ENCODE data around the gene TNFRSF25.
"Not testable (repeated sequence)": the region's sequence is repeated elsewhere in the genome, so short reads cannot be mapped to it uniquely, and the experiment has no call there.

TNFRSF25 gene

DNA sequence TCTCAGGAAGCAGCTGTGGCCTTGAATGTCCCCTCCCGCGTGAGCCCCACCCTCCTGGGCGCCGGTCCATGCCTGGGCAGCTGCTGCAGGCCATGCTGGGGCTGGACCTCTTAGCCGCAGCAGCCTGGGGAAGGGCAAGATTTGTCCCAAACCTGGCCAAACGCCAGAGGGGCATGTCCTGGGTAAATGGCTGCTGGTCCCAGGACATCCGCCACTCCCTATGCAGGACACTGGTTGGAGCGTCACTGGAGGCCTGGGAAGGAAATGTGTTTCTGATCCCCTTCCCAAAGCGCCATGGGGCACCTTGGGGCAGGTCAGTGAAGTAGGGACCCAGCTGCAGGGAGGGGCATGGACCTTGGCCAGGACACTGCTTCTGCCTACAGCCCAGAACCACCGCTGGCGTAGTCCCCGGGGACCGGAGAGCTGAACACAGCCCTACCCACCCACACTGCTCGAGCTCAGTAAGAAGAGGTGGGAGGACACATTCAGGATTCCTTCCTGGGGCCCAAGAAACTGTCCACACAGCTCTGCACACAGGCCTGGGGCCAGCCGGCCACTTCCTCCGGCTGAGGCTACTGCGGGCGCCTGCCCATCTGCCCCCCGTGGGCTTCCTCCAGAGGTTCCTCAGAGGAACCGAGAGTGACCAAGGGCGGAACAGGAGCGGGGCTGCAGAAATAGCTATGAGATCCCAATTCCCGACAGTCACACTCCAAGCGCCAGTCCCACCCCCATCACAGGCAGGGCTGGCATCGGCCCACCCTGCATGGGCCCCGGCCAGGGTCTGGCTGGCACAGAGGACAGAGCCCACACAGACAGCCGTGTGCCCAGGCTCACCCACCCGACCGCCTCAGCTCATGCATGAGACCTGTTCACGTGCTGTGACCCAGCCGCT, 36.3 kb upstream of the TNFRSF25 start:
- in situ Hi-C loops (cut with MboI; ENCODE audit: low sequenced_read_pairs) = no loop called here

DNA sequence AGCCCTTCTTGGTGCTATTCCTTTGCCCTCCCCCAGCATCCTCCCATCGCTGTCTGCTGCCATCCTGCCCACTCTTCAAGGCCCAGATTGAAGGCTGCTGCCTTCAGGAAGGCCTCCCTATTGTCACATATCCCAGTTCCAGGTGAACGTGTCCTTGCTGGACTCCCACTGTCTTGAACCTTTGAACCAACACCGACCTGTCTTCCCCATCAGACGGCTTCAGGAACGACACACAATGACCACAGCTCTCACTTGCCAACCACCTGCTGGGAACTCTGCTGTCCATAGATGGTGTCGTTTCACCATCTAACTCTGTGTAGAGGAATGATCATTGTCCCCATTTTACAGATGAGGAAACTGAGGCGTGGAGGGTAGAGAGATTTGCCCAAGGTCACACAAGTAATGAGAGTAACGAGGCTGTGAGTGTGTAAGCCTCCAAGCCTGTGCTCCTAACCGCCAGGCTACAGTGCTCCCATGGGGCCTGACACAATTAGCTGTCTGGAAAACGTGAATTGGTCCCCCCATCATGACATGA, 35.4 kb upstream of the TNFRSF25 start:
- in situ Hi-C loops (cut with MboI; ENCODE audit: low sequenced_read_pairs) = no loop called here

DNA sequence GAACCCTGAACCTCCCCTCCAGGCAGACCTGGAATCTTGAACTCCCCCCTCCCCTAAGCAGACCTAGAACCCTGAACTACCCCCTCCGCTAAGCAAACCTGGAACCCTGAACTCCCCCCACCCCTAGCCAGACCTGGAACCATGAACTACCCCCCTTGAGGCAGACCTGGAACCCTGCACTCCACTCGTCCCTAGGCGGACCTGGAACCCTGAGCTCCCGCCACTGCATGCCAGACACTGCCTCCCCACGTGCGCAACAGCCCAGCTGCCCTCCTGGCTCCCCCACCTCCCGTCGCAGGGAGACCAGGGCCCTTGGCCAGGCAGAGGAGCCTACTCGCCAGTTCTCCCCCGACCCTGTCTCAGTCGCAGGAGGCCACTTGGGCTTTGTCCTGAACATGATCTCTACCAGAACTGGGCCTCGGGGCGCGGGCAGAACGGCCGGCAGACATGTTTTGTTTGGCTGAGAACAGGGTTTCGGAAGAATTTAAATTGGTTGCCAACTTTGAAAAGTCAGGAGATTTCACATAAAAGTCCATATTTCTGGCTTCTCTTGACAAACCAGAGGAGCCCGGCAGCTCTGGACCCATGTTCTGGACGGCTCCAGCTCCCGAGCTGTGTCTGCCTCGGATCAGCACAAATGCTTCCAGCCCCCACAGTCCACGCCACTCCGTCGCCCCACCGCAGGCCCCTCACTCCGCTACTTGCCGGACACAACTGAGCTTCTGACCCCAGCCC, 34.7 kb upstream of the TNFRSF25 start:
- in situ Hi-C loops (cut with MboI; ENCODE audit: low sequenced_read_pairs) = no loop called here

DNA sequence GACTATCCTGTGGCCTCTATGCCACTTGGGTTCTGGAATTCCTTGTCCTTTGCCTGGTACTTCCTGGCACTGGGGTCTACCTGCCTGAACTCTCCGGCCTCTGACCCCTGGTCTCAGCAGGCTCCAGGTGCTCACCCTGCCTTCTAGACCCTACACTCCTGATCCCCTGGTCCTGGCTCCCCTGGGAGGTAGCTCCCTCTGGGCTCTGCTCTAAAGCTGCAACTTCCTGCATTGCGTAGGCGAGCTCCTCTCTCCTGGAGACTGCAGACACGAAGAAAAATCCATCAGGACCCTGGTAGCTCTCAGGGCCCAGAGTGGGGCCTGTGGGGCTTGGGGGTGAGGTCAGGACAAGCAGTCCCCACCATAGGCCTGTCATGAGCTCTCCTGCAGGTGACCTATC, 33.3 kb upstream of the TNFRSF25 start:
- in situ Hi-C loops (cut with MboI; ENCODE audit: low sequenced_read_pairs) = no loop called here

DNA sequence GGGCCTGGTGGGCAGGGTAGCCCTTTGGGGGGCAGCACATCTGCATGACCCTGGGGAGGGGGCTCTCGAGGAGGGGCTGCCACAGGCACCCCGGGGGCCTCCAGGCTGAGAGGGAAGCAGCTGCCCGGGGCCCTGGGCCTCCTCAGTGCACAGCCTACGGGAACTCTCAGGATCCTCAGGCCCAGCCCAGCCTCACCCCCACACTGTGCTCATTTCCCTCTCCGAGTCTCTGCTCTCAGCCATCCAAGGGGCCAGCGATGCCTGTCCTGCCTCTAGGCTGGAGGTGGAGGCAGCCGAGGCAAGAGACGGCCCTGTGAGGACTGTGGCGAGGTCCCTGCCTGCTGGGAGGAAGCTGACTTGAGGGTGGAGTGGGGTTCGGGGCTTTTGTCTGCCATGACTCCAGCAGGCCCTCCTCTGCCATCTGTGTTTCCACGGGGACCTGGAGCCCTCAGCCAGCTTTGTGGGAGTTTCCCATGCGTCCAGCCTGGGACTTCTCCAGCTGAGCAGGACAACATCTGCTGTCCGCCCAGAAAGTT, 32.7 kb upstream of the TNFRSF25 start:
- in situ Hi-C loops (cut with MboI; ENCODE audit: low sequenced_read_pairs) = no loop called here

DNA sequence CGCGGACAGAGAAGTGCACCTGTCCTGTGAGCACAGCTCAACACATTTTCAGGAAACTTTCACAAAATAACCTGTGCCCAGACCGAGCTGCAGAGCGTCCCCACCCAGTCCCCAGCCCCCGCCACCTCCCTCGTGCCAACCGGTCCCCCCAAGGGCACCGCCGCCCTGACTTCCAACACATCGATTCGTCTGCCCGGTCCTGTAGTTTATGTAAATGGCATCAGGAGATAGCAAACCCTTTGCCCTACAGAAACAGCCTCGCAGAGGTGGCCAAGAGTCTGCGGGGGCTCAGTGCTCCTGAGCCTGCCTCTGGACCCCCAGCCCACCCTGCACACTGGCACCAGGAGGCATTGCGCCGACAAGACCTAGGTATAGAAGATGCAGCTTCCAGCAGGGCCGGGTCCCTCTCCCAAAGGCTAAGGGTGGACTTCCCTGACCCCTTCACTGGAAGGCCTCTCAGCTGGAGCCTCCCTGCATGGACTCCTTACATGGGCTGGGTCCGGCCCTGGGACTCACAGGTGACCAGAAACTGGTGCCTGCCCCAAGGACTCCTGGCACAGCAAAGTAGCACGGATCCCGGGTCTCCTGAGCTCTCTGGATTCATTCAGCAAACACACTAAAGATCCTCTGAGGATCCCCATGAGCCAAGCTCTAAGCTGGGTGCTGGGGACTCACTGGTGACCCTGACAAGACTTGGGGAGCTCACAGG, 32.0 kb upstream of the TNFRSF25 start:
- in situ Hi-C loops (cut with MboI; ENCODE audit: low sequenced_read_pairs) = no loop called here

DNA sequence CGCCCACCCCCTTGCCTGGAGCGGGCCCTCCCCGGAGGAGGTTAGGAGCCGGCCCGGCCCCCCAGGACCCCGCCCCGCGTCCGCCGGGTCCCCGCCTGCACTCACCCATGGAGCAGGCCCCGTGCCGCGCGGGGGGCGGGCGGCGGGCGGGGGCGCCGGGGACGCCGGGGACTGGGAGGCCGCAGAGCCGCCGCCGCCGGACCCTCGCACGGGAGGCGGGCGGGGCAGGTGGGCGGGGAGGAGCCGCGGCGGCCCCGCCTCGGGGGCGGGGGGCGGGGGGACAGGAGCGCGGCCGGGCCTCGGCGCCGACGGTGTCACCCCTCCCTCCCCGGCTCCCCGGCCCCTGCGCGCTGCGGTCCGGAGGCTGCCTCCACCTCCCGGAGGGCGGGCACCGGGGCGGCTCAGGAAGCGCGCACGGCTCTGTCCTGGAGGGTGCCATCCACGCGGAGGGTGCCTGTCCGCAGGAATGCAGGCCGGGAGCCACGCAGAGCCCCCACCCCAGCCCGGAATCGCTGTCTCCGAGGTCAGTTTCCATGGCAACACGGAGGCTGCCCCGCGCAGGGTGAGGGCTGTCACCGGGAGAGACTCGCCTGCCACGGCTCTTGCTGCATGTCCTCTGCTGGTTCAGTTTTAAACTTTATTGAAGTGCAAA, 31.4 kb upstream of the TNFRSF25 start:
- in situ Hi-C loops (cut with MboI; ENCODE audit: low sequenced_read_pairs) = no loop called here

DNA sequence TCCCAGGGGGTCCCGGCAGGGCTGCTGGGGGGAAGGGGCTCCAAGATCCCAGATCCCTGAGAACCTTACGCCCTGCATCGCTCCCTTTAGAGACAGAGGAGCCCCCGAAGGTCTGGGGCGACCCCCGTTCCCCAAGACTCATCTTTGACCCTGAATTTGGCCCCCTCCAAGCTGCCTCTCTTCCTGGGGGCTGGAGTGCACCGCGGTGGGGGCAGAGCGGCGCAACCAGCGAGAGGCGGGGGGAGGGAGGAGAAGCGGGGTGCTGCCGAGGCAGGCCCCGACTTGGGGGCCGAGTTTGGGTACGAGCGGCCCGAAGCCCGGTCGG, 30.9 kb upstream of the TNFRSF25 start:
- in situ Hi-C loops (cut with MboI; ENCODE audit: low sequenced_read_pairs) = no loop called here

DNA sequence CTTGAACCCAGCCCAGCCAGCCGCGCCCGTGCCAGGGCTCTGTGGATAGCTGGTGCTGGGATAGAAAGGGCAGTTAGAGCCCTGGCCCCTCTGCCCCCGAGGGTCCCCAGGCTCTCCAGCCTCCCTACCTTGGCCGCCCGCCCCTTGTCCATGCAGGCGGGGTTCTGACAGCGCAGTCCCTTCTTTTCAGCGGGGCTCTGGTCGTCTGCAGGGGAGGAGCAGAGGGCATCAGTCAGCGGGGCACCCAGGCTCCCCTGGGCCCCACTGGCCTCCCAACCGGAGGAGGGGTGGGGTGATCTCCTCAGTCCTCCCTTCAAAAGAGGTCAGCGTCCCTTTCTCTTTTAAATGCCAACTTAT, 30.4 kb upstream of the TNFRSF25 start:
- in situ Hi-C loops (cut with MboI; ENCODE audit: low sequenced_read_pairs) = no loop called here

DNA sequence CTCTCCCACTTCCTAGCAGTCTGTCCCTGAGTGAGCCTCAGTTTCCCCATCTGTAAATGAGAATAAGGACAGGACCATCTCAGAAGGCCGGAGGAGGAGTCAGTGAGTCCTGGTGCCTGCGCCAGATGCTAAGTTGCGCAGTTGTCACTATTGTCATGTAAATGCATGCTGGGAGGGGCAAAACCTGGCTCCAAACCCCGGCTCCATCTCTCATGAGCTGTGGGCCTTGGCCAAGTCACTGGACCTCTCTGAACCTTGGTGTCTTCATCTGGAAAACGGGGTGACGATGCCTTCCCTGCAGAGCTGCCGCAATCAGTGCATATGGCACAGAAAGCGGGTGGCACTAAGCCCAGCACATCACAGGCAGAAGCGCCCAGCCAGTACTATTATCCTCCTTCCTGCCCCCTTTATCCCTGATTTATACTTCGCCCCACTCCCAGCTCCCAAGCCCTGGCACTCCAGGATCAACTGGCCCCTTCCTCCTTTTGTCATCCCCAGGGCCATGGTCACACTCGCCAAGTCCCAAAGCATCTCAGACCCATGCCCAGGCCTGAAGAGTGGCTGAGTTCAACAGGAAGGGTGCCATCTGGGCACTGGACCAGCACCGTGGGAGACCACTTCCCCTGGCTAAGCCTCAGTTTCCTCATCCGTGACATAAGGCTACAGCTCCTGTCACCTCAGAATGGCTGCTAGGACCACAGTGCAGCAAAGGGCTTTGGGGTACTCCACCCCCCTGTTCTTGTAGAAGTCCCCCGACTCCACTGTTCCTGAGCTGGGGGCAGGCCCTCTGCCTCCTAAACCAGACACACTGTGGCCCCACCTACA, 29.8 kb upstream of the TNFRSF25 start:
- in situ Hi-C loops (cut with MboI; ENCODE audit: low sequenced_read_pairs) = no loop called here

DNA sequence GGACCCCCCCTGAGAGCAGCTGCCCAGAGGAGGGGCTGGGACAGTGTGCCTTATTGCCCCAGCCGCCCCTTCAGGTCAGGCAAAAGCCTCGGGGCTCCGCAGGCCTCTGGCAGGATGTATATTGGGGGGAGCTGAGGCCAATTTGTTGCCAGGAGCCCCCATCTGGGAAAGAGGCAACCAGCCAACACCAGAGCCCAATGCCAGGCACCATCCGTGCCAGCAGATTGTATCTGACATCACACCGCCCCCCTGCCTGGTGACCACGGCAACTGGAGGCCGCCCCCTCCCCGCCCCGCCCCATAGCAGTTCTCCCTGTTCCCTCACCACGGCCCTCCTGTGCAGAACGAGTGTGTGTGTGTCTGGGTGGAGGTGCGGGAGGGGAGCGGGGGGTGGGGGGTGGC, 29.1 kb upstream of the TNFRSF25 start:
- in situ Hi-C loops (cut with MboI; ENCODE audit: low sequenced_read_pairs) = no loop called here

DNA sequence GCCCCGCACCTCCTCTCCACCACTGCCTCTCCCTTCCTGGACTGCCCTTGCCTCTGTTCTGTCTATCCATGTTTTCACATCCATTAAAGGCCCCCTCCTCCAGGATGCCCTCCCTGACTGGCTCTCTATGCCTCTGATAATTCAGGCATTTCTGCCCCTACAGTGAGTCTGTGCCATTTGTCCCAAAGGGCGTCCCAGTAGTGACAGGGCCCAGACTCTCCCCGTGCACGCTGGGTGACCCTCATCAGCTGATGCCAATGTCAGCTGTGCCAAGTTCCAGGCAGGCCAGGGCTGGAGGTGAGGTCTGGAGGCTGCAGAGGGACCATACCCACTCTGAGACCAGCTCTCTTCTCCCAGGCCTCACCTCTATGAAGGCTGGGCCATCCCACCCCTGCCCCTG, 28.7 kb upstream of the TNFRSF25 start:
- in situ Hi-C loops (cut with MboI; ENCODE audit: low sequenced_read_pairs) = no loop called here

DNA sequence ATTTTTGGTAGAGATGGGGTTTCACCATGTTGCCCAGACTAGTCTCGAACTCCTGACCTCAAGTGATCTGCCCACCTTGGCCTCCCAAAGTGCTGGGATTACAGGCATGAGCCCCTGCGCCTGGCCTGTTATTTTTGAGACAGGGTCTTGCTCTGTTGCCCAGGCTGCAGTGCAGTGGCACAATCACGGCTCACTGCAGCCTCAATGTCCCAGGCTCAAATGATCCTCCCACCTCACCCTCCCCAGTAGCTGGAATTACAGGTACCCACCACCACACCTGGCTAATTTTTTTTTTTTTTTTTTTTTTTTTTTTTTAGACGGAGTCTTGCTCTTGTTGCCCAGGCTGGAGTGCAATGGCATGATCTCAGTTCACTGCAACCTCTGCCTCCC, 27.9 kb upstream of the TNFRSF25 start:
- in situ Hi-C loops (cut with MboI; ENCODE audit: low sequenced_read_pairs) = not testable (repeated sequence)

DNA sequence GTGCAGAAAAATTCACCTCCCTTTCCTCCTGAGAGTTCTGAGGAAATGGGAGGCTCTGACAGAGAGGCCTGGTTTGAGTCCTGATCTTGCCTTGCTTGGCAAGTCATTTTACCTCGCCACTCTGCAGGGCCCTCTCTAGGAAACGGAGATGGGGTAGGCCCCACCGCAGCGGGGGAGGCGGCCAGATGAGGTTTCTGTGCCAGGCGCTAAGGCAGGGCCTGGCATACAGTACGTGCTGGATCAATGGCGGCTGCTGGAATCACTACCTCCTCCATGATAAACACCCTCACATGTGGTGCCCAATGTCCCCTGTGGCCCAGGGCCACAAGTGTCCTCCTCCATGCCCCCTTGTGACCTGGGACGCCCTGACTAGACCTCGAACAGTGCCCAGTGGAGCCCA, 26.0 kb upstream of the TNFRSF25 start:
- in situ Hi-C loops (cut with MboI; ENCODE audit: low sequenced_read_pairs) = no loop called here

DNA sequence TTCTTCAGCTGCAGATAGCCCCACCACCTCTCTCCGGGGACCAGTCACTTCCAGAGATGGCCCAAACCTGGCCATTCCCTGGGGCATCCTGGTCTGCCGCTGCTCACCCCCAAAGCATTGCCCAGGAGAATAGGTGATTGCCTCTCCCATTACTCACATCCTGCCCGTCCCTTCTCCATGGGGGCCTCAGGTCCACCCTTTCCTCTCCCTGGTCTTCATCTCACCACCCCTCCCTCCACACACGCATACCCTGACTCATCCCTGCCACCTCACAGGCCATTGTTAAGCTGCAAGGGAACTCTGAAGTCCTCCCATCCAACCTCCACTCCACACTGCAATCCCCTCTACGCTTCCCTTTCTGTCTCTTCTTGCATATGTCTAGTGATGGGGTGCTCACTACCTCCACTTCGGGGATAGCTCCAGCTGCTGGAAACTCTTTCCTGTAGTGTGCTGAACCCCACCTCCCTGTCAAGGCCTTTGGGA, 25.5 kb upstream of the TNFRSF25 start, which contains the start of gene PLEKHG5:
Gene PLEKHG5 (minus strand): TSS at position 188 of the 483 bp plus-strand sequence. CDS start 14,096 bp downstream, outside the sequence.
- in situ Hi-C loops (cut with MboI; ENCODE audit: low sequenced_read_pairs) = no loop called here

DNA sequence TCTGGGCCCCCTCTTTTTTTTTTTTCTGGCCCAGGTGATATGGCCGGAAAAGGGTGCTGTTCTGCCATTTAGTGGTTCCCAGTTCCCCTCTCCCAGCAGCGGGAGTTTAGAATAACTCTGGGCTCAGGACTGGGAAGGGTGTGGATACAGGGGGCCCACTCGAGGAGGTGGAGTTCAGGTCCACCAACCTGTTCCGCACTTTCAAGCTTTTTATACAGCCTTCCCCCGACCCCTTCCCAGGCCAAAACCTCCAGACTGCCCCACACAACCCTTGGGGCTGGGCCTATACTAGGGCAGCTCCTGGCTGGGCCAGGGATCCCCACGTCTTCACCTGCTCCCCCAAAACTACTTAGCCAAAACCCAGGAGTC, 25.1 kb upstream of the TNFRSF25 start:
- in situ Hi-C loops (cut with MboI; ENCODE audit: low sequenced_read_pairs) = no loop called here

DNA sequence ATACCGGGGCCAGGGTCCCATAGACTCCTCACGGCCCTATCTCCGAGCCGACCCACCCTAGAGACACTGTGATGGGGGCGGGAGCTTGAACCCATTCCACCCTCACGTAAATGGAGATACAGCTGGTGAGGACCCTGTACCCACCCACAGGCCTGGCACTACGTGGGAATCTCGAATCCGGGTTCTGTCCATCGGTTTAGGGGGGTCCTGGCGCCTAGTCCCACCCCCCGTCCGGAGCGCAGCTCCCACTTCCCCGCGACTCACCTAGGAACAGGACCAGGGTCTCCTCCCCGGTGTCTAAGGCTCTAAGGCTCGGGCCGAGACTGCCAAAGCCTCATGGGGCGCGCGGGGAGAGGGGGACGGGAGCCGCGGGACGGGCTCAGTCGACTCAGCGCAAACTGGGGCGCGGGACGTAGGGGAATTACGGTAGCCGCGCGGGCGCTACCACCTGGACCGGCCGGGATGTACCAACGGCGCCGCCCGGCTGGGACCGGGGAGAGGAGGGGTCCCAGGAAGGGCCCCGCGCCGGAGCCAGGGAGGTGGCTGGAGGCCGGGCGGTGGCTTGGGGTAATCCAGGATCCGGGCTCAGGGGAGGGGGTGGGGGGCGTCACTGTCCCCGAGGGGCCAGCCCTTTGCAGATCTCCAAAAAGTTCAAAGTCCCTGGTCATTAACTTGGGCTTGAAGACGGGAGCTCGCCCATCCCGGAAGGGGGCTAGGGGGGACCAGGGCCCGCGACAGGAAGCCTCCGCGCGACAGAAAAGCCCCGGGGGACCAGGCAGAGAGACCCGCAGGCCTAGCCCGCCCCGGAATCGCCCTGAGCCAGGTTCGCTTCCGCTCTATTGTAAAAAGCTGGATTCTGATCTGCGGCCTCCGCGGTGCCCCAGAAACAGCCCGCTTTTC, 24.5 kb upstream of the TNFRSF25 start:
- in situ Hi-C loops (cut with MboI; ENCODE audit: low sequenced_read_pairs) = no loop called here

DNA sequence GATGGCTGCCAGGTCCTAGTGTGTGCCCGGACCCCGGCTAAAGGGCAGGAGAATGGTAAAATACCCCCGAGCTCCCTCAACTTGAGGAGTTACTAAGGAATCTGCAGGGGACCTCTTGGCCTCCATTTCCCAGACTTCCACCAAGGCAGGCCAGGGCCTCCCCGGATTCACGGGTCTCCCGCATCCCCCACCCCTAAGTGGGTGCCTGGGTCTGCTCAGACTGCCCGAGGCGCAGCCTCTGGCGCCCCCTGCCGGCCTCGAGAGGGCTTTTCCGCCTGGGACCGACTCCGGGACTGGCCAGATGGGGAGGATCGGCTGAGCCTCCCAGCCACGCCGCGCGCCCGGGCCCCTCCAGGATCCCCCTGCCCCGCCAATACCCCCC, 23.8 kb upstream of the TNFRSF25 start:
- in situ Hi-C loops (cut with MboI; ENCODE audit: low sequenced_read_pairs) = no loop called here

DNA sequence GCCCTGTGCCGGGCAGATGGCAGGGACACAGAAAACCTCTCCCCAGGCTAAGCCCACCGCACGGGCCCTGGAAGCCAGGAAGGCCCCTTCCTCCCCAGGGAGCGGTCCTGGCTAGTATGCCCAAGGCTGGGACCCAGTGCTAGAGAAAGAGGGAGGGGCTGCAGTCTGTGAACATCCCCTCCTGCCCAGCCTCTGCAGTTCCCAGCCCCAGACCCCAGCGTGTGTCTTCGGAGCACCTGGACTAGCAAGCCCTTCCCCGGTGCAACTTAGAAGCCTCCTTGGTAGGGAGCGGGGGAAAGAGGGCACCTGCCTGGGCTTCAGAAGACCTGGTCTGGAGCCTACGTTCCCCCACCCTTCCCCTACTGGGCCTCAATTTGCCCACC, 23.4 kb upstream of the TNFRSF25 start:
- in situ Hi-C loops (cut with MboI; ENCODE audit: low sequenced_read_pairs) = no loop called here

Data from HL-60/S4 treated with retinoic acid at 250 ng/mL for 4 days and 3 days (cell line).